KMS-11 (cell line): ENCODE measurements around the gene RNF215.

Experiments used
- H2AFZ ChIP-seq: fragments of 200-600 bp; sonication (generic); 2 replicates; pipeline ENCODE4 v1.6.1; 2016; ENCODE audit warnings: antibody characterized with exemption, mixed run types, low read depth
- H3K27ac ChIP-seq: fragments of 200-600 bp; sonication (generic); 2 replicates; pipeline ENCODE4 v1.6.1; 2016; ENCODE audit warnings: mild to moderate bottlenecking, mixed run types
- H3K27me3 ChIP-seq: fragments of 200-600 bp; sonication (generic); 2 replicates; pipeline ENCODE4 v1.6.1; 2017; ENCODE audit warnings: mild to moderate bottlenecking, low read depth, mixed run types, moderate library complexity; ENCODE audit not compliant: insufficient read depth
- H3K36me3 ChIP-seq: fragments of 200-600 bp; sonication (generic); 2 replicates; pipeline ENCODE4 v1.6.1; 2017; ENCODE audit warnings: mild to moderate bottlenecking, mixed run types; ENCODE audit not compliant: insufficient read depth
- H3K4me1 ChIP-seq: fragments of 200-600 bp; sonication (generic); 2 replicates; pipeline ENCODE4 v1.6.1; 2016; ENCODE audit warnings: mild to moderate bottlenecking, low read depth, mixed run types; ENCODE audit not compliant: poor library complexity, severe bottlenecking
- H3K4me2 ChIP-seq: fragments of 200-600 bp; sonication (generic); 2 replicates; pipeline ENCODE4 v1.7.0; 2016; ENCODE audit warnings: mild to moderate bottlenecking, mixed run types
- H3K4me3 ChIP-seq: fragments of 200-600 bp; sonication (generic); IDR thresholded peaks from 2 replicates; pipeline ENCODE4 v1.6.1; 2017; ENCODE audit warnings: low read depth, low read length, mixed read lengths; ENCODE audit not compliant: insufficient read depth
- H3K79me2 ChIP-seq: fragments of 200-600 bp; sonication (generic); 2 replicates; pipeline ENCODE4 v1.6.1; 2016; ENCODE audit warnings: low read depth, mixed run types; ENCODE audit not compliant: insufficient read depth
- H3K9ac ChIP-seq: fragments of 200-600 bp; sonication (generic); 2 replicates; pipeline ENCODE4 v1.6.1; 2016; ENCODE audit warnings: mild to moderate bottlenecking, mixed run types
- H4K20me1 ChIP-seq: fragments of 200-600 bp; sonication (generic); 2 replicates; pipeline ENCODE4 v1.6.1; 2016; ENCODE audit warnings: mild to moderate bottlenecking, mixed run types; ENCODE audit not compliant: insufficient read depth
- CTCF ChIP-seq: fragments of 200-600 bp; sonication (generic); conservative IDR thresholded peaks from 2 replicates; pipeline ENCODE4 v1.6.1; 2017; ENCODE audit warnings: low read depth, mild to moderate bottlenecking, antibody characterized with exemption, low read length, moderate library complexity, mixed read lengths

RNF215 gene

DNA sequence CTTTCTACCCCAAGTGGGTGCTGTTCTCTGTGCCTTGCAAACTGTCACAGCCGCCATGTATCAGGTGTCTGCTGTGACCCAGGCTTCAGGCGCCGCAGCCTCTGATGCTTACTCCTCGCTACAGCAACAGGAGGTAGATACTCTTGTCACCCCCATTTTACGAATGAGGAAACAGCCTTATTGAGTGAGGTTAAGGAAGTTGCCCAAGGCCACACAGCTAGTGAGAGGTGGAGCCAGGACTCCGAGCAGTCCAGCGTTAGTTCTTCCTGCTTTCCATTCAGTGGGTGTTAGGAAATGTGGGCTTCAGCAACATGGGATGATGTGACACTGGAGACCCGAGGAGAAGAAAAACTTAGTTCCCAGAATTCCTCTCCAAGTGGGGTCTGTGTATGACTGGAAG is 14.3 kb downstream of the RNF215 start:
- no peaks in the 10 kb centered on the region for H3K79me2 ChIP-seq
- H4K20me1 ChIP-seq = no peaks in the 10 kb centered on the region
- H2AFZ ChIP-seq = no peak overlapping the region
- no peak overlapping the region for H3K4me3 ChIP-seq
- H3K4me2 ChIP-seq = no peak overlapping the region
- no peak overlapping the region for H3K27ac ChIP-seq
- no peak for TF ChIP-seq CTCF
- no peak overlapping the region for H3K9ac ChIP-seq
- H3K27me3 ChIP-seq = no peaks in the 10 kb centered on the region
- H3K36me3 ChIP-seq = no peaks in the 10 kb centered on the region
- H3K4me1 ChIP-seq = no peaks in the 10 kb centered on the region

DNA sequence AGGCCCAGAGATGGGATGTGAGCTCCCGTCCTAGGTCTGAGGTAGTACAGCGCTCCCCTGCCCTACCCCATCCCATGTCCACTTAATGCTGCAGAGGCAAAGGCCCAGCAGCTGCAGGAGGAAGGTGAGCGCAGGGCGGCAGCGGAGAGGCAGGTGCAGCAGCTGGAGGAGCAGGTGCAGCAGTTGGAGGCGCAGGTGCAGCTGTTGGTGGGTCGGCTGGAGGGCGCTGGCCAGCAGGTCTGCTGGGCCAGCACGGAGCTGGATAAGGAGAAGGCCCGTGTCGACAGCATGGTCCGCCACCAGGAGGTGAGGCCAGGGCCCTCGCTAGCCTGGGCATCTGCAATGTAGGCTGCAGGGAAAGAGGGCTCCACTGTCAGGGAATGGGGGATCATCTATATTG is 15.2 kb downstream of the RNF215 start:
- Histone ChIP-seq H3K27me3 (no peaks in the 10 kb centered on the region), H3K4me3 (no peak overlapping the region), H3K4me1 (no peaks in the 10 kb centered on the region), H2AFZ (no peak overlapping the region), H3K27ac (no peak overlapping the region), H4K20me1 (no peaks in the 10 kb centered on the region), H3K79me2 (no peaks in the 10 kb centered on the region), H3K4me2 (no peak overlapping the region), H3K36me3 (no peaks in the 10 kb centered on the region), H3K9ac (no peak overlapping the region)
- no peak for TF ChIP-seq CTCF

- Histone ChIP-seq H2AFZ (no peak overlapping the region), H3K27me3 (no peaks in the 10 kb centered on the region), H3K9ac (no peak overlapping the region), H3K27ac (no peak overlapping the region), H3K36me3 (no peaks in the 10 kb centered on the region), H3K4me3 (no peak overlapping the region), H3K79me2 (no peaks in the 10 kb centered on the region), H3K4me1 (no peaks in the 10 kb centered on the region), H3K4me2 (no peak overlapping the region), H4K20me1 (no peaks in the 10 kb centered on the region)
- no peak for TF ChIP-seq CTCF
Measured at GRCh38 chr22:30371321-30371720, 15.9 kb downstream of the RNF215 start.

GRCh38 chr22:30370641-30371230 is 16.5 kb downstream of the RNF215 start:
- Histone ChIP-seq H3K9ac (no peak overlapping the region), H3K4me3 (no peak overlapping the region), H3K27me3 (no peaks in the 10 kb centered on the region), H3K4me2 (no peak overlapping the region), H3K27ac (no peak overlapping the region), H2AFZ (no peak overlapping the region), H3K4me1 (no peaks in the 10 kb centered on the region), H4K20me1 (no peaks in the 10 kb centered on the region), H3K79me2 (no peaks in the 10 kb centered on the region), H3K36me3 (no peaks in the 10 kb centered on the region)
- TF ChIP-seq CTCF = no peak
